HG03095 (cell line): ENCODE data around the gene HSD17B14.

Source experiments
- ATAC-seq: cut with Tn5 transposase; IDR thresholded peaks from one replicate; pipeline ENCODE4 v1.9.1; 2021; ENCODE audit warnings: moderate library complexity; ENCODE audit not compliant: unreplicated experiment

The HSD17B14 gene

DNA sequence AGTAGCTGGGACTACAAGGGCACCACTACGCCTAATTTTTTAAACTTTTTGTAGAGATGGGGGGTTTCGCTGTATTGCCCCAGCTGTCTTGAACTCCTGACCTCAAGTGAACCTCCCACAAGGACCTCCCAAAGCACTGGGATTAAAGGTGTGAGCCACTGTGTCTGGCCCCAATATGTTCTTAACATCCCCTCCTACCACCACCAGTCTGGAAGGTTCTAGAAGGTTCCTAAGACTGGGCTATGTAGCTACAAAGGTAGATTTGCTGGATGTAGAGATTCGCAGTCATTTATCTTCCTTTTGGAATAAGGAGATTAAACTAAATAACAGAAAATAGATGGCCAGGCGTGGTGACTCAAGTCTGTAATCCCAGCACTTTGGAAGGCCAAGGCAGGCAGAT, 5.3 kb downstream of the HSD17B14 start:
- no peak for ATAC-seq

DNA sequence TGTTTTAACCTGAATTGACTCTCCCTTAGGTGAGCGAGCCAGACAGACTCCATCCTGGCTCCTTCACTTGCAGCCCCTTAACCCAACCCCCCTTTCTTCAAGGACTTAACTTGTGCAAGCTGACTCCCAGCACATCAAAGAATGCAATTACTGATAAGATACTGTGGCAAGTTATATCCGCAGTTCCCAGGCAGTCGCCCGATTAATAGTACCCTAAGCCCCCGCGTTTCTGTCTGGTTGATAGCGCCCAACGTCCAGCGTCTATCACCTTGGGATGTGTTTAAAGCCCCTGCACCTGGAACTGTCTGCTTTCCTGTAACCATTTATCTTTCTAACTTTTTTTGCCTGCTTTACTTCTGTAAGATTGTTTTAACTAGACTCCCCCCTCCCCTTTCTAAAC, 6.2 kb downstream of the HSD17B14 start:
- no peak for ATAC-seq

DNA sequence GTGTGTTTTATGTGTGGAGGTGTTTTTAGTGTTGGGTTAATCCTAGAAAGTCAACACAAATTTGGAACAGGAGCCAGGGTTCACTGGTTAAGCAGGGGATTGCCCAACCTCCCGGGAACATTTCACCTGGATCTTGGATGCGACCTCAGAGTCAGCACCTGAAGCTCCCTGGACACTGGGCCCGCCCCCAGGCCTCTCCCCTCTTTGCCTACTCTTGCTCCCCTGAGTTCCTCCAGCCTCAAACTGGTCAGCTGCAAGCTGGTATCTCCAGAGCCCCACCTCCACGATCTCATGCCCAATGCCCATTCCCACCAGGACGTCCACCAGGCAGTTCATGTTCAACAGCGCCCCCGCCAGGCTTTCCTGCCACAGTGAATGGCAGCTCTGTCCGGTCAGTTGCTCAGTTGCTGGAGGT, 9.7 kb downstream of the HSD17B14 start:
- no peak for ATAC-seq

DNA sequence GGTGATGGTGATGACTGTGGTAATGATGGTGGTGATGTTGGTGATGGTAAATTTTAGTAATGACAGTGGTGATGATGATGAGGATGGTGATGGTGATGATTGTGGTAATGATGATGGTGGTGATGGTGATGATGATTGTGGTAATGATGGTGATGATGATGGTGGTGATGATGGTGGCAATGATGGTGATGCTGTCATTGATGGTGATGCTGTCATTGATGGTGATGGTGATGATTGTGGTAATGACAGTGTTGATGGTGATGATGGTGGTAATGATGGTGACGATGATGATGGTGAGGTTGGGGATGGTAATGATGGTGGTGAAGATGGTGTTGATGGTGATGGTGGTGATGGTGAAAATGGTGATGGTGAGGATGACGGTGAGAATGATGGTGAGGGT, 13.8 kb downstream of the HSD17B14 start:
- no peak for ATAC-seq

DNA sequence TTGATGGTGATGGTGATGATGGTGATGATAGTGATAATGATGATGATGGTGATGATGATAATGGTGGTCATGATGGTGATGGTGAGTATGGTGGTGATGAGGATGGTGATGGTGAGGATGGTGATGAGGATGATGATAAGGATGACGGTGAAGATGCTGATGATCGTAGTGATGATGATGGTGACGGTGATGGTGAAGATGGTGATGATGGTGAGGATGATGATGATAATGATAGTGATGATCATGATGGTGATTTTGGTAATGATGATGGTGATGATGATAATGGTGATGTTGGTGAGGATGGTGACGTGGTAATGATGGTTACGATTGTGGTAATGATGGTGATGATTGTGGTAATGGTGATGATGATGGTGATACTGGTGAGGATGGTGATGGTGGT, 14.7 kb downstream of the HSD17B14 start:
- ATAC-seq: no peak

DNA sequence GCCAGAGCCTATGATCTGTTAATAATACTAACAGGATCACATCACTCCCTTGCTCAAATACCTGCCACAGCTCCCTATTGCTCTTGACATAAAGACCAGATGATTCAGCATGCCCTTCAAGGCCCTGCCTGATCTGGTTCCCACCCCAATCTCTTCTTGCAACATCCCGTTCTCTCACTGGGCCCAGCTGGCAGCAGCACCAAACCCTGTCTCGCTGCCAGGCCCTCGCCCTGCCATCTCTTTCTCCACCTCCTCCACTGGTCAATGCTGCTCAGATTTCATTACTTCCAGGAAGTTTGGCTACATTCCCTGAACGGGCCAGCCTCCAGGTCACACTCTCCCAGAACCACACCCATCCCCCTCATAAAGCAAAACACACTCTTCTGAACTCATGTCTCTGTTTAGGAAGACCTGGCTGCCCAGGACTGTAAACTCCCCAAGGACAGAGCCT, 16.9 kb downstream of the HSD17B14 start:
- ATAC-seq: no peak

DNA sequence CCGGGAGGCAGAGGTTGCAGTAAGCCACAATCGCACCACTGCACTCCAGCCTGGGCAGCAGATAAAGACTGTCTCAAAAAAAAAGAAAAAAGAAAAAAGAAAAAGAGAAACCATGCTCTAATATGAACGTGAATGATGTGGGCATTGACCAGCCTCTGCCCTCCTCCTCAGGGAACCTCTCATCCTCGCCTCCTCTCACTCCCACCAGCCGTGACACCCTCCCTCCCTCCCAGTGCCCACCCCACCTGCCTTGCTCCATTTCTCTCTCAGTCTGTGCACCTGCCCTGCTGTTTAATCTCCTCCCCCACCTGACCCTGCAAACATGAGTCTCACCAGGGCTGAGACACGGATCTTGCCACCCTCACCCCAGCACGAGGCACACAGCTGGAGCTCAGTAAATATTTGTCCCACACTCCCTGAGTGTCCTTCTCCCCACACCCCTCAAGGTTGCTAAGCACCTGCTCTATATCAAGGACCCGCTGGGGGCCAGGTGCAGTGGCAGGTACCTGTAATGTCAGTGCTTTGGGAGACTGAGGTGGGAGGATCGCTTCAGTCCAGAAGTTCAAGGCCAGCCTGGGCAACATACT, 18.0 kb downstream of the HSD17B14 start:
- ATAC-seq: no peak

DNA sequence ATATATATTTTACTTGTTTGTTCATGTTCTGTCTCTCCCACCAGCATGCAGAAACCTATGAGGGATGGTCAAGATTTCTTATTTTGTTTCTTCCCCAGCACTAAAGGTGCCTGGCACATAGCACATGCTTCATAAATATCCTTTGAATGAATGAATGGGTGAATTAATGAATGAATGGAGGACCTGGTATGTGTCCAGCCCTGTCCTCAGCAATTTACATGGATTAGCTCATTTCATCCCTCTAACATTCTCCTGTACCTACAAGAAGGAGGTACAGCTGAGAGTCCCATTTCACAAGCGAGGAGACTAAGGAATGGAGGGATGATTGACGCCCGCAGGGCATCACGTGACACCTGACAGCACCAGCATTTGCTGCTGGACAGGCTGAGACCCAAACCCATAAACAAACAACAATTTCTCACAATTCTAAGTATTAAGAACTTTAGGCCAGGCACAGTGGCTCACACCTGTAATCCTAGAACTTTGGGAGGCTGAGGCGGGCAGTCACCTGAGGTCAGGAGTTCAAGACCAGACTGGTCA, 18.6 kb downstream of the HSD17B14 start:
- ATAC-seq: no peak

DNA sequence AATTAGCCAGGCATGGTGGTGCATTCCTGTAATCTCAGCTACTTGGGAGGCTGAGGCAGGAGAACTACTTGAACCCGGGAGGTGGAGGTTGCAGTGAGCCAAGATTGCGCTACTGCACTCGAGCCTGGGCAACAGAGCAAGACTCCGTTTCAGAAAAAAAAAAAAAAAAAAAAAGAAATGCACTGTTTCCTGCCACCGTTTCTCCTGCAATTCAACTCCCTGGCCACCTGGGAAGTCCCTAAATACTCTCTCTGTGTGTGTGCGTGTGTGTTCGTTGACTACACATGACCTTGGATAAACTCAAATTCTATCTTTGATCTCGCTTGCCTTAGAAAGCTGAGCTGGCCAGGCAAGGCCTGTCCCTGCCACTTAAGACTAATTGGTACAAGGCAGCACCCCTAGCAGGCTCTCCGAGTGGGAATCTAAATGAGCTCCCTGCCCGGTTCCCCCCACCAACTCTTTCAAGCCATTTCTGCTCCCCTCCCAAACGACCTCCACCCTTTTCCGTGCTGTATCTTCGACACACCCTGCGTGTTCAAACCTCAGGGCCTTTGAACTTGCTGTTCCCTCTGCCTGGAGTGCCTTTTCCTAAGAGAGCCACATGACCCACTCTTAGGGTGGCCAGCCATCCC, 20.3 kb downstream of the HSD17B14 start:
- ATAC-seq: no peak

DNA sequence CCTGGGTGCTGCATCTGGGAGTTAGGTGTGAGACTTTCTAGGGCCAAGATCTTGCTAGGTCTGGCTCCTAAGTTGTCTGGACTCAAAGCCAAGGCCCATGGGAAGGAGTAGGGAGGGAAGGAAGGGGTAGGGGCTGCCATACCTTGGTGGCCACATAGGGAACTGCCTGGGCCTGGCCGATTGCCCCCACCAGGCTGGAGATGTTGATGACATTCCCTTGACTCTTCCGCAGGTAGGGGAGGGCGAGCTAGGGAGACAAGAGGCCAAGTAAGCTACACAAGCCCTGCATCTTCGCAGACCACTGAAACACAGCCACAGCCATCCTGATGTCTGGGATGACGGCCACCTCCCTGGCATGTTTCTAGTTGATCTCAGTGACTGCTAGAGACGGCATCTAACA, 21.4 kb downstream of the HSD17B14 start:
- ATAC-seq: no peak

DNA sequence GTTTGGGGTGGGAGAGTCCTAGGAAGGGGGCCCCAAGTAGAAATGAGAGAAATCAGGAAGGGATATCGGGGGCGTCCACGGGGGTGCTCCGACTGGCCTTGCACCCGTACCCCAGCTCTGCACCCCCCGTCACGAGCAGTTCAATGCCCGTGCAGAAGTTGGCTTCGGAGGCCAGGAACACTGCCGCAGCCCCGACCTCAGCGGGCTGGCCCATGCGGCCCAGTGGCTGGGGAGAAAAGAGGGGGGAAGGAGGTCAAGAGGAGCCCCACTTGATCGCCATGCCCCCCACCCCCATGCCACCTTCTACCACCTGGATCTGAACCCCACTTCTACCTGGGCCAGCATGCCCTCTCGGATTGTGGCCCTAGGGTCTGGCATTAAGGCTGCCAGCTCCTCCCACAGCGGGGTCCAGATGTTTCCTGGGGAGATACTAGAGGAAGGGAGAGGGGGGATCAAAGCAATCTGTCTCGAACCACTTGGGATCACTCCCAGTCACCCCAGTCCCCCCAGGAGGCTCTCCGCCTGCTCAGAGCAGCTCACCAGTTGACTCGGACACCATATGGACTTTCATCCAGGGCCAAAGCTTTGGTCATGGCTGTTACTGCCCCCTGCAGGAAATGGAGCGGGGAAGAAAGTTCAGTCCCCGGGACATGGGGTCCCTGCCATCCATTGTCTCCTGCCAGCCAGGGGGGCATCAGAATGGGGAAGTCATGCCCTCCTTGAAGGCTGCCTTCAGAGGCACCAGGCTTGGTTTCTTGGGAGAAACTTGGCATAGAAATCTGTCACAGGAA, 23.0 kb downstream of the HSD17B14 start:
- ATAC-seq: no peak

DNA sequence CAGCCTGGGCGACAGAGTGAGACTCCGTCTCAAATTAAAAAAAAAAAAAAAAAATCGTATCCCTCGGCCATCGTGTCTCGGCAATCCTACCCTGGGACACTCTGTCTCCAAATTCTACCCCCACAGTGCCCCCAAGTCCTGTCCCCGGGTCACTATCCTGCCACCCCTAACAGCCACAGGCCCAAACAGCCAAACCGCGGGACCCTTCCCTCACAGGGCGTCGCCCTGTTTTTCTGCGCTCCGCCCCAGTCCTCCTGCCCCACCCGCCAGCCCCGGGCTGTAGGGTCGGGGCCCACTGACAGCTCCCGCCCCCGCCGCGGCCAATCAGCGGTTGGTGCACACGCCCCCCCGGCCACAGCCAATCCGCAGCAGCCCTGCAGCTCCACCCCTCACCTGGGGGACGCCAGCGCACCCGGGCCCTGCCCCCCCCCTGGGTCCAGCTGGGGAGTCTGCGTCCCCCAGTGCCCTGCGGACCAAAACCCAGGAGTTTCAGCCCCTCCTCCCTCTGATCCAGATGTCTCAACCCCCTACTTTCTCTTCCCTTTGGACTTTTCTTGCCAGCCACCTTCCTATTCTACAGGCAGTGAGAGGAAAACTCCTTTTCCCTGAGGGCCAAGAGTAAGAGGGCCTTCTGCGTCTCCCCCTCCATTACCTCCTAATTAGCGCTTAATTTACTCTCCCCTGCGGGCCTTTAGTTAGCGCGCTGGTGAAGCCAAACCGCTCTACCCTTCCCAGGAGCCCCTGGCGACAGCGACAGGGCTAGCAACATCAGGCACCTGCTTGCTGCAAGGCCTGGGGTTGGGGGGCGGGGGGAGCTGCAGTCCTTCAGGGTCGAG, 24.0 kb downstream of the HSD17B14 start:
- ATAC-seq: peak; percentile 42

DNA sequence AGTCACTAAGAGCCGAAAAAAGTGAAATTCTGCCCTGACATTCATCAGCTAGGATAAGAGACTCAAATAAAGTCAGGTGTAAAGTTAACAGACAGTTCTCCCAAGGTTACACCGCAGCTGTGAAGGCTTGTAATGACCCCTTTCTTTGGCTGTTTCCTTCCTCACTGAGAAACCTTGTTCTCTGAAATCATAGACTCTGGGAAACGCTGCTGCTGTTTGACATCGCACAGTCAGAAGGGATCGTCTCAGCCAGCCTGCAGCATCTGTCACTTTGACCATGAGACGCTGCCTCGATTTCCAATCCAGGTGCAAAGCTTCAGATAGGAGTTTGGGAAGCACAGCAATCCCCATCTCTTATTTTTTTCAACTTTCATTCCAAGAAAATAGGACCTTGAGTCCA, 26.1 kb downstream of the HSD17B14 start:
- ATAC-seq: no peak

DNA sequence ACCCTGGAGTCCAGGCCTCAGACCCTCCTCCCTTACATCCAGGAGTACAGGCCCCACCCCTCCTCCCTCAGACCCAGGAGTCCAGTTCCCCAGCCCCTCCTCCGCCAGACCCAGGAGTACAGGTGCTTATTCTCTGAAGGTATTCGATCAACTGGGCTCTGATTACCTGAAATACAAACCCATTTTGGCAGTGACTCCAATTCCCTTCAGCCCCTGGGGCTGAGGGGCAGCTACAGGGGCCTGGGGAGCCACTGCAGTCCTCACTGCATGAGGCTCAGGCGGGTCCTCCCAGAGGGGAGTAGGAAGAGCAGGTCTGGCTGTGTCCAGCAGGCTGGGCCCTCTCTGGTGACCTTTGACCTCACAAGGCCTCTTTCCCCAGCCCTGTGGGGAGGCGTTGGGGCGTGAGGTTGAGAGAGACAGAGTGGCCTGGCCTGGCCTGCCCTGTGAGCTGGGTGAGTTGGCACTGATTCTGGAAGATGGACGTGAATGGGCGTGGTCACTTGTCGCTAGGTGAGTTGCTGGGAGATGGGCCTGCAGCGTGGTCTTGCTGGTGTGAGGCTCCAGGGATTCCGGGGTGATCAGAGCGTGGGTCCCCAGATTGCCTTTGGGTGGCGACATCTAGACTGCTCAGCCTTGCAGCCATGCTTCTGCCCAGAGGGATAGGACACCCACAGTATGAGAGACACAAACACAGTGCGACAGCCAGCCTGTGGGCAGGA, 28.5 kb downstream of the HSD17B14 start:
- ATAC-seq: no peak

DNA sequence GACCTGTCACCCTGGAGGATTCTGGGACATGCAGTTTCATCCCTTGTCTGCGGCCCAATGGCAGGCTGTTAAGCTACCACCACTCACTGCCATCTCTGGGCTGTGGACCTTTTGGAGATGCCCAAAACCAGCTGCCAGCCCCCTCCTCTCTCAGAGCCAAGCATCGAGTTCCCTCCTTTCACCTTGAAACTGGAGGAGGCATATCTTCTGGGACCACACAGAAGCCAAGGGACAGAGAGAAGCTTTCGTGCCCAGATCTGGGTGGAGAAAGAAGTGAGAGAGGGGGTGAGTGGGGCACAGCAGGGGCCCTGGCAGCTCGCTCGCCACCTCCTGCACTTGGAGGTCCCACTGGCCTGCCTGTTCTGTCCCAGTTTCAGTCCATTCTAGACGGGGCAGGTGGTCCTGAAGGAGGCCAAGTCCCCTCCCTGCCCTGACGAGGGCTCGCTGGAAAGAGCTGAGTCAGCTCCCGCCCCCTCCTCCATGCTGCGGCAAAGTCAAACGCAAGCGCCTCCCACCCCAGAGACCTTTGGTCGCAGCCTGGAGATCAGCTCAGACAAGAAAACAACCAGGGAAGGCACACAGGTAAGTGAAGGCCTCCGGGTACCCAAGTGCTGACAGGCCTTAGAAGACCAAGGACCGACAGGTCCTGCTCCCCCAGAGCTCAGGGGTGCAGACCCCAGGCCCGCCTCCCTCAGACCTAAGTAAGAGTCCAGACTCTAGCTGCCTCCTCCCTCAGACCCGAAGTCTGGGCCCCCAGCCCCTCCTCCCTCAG, 29.3 kb downstream of the HSD17B14 start:
- no peak for ATAC-seq

DNA sequence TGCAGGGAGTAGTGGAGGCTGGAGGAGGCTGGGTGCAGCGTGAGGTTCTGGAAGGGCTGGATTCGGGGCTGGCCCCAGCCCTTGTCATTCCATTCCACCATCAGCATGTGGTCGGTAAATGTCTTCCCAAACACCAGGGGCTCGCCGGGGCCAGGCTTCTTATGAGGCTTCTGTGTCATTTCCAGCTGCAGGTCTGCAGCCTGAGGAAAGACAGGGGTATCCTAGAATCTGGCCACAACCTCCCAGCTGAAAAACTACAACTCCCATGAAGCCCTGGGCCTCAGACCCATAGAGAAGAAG, 29.8 kb downstream of the HSD17B14 start:
- ATAC-seq: no peak

DNA sequence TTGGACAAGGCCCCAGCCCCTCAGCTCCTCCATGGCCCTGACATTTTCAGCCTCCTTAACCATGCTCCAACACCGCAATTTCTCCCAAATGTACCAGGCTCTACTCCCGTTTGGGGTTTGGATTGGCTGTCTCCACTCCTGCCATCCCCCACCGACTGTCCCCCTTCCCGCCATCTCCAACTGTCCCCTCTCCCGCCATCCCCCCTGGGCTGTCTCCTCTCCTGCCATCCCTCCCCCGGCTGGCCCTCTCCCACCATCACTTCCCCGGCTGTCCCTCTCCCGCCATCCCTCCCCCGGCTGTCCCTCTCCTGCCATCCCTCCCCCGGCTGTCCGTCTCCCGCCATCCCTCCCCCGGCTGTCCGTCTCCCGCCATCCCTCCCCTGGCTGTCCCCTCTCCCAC, 30.8 kb downstream of the HSD17B14 start:
- ATAC-seq: no peak

DNA sequence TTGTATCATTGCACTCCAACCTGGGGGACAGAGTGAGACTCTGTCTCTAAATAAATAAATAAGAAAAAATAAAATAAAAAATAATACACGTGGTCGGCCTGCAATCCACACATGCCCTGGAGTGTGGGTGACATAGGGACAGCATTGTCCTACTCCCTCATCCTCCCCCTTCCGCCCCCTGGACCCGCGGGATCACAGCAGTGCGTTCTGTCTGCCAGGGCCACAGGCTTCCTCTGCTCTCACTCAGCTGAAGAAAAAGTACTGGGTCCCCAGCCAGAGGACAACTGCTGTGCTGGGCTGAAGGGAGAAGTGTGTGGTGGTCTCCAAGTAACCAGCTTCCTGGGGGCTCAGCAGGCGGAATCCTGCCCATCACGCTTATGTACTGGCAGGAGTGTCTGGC, 31.8 kb downstream of the HSD17B14 start:
- no peak for ATAC-seq

DNA sequence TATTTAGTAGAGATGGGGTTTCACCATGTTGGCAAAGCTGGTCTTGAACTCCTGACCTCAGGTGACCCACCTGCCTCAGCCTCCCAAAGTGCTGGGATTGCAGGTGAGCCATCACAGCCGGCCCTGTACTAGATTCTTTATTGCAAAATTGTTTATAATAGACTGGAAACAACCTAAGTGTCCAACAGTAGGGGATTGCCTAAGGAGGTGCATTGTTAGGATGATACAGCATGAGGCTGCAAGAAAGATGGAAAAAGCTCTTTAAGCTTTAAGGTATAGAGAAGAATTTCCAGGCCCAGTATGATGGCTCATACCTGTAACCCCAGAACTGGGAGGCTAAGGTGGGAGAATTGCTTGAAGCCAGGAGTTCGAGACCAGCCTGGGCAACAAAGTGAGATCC, 33.7 kb downstream of the HSD17B14 start:
- ATAC-seq: no peak
